ENCODE results near the gene ATG7. TPM values are rescaled to one million over a fixed set of nuclear protein-coding genes. Genes with fewer than 3 reads are reported as not detected.

Gene ATG7
- total RNA-seq, 2 experiments from 2014 or later: 27.8 to 28.5 TPM

GRCh38 chr3:11602886-11603527 is 330.8 kb downstream of the ATG7 start:
- POLR2A ChIA-PET: no interaction called here
- CTCF ChIA-PET: no interaction called here

GRCh38 chr3:11603628-11604027 is 331.4 kb downstream of the ATG7 start:
- CTCF ChIA-PET: no interaction called here
- POLR2A ChIA-PET: no interaction called here

- POLR2A ChIA-PET: interaction anchor here (0.6 kb wide), 1 partner anchor 130 kb away, joined by 3 read pairs; no protein-coding TSS in a partner anchor
- CTCF ChIA-PET: no interaction called here
Measured at GRCh38 chr3:11604139-11604892, 332.1 kb downstream of the ATG7 start.

GRCh38 chr3:11605398-11605797 is 333.2 kb downstream of the ATG7 start:
- ChIA-PET CTCF (interaction anchor here (1.5 kb wide), 1 partner anchor 10 kb away, joined by 4 read pairs; no protein-coding TSS in a partner anchor), POLR2A (no interaction called here)

GRCh38 chr3:11606090-11606784 is 334.0 kb downstream of the ATG7 start:
- ChIA-PET CTCF (interaction anchor here (1.5 kb wide), 1 partner anchor 9 kb away, joined by 4 read pairs; no protein-coding TSS in a partner anchor), POLR2A (interaction anchor here (1.1 kb wide), 1 partner anchor 17 kb away, joined by 5 read pairs; no protein-coding TSS in a partner anchor)

GRCh38 chr3:11606865-11607440 is 334.8 kb downstream of the ATG7 start:
- CTCF ChIA-PET: interaction anchor here (1.5 kb wide), 1 partner anchor 8 kb away, joined by 4 read pairs; no protein-coding TSS in a partner anchor
- POLR2A ChIA-PET: interaction anchor here (1.1 kb wide), 1 partner anchor 17 kb away, joined by 5 read pairs; no protein-coding TSS in a partner anchor

Other genes with a start within 250 kb of the ATG7 start
- gene HRH1, start 117.9 kb upstream of the ATG7 start, total RNA-seq: under 1 TPM; 0.27 to 0.46 TPM

Data from activated CD8-positive, alpha-beta memory T cell treated with anti-CD3 and anti-CD28 coated beads for 36 hours (primary cell).